Measurements from ENCODE around the gene OBP2A. TPM values are rescaled to one million over a fixed set of nuclear protein-coding genes. Genes with fewer than 3 reads are reported as not detected.

The OBP2A gene
- total RNA-seq, 4 donors from 2014 or later = not detected

- in situ Hi-C loops (cut with MboI; ENCODE audit: low pct_ligation_motif_present in 1 of 4, low pct_unique_long_range_greater_than_20kb in 1 of 4, low sequenced_read_pairs in 3 of 4) = no loop called here
- no peaks in the 10 kb centered on the region for H3K27me3 ChIP-seq
- no peaks in the 10 kb centered on the region for H3K36me3 ChIP-seq
- TF ChIP-seq POLR2A (IDR thresholded peaks at IDR 0.05) (no peak), EP300 (IDR thresholded peaks at IDR 0.05; ENCODE audit: low read depth) (no peak), POLR2AphosphoS5 (IDR thresholded peaks at IDR 0.05) (no peak)
- TF ChIP-seq, protein P1, sequence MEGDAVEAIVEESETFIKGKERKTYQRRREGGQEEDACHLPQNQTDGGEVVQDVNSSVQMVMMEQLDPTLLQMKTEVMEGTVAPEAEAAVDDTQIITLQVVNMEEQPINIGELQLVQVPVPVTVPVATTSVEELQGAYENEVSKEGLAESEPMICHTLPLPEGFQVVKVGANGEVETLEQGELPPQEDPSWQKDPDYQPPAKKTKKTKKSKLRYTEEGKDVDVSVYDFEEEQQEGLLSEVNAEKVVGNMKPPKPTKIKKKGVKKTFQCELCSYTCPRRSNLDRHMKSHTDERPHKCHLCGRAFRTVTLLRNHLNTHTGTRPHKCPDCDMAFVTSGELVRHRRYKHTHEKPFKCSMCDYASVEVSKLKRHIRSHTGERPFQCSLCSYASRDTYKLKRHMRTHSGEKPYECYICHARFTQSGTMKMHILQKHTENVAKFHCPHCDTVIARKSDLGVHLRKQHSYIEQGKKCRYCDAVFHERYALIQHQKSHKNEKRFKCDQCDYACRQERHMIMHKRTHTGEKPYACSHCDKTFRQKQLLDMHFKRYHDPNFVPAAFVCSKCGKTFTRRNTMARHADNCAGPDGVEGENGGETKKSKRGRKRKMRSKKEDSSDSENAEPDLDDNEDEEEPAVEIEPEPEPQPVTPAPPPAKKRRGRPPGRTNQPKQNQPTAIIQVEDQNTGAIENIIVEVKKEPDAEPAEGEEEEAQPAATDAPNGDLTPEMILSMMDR (IDR thresholded peaks at IDR 0.05) = no peak
- 20 to 28% methylated on average over 1 to 3 of the region's 5 CpGs for WGBS, 2 donors (ENCODE audit: low coverage in 1 of 2)
- H3K9me3 ChIP-seq = no peaks in the 10 kb centered on the region
- H3K4me1 ChIP-seq = no peaks in the 10 kb centered on the region
- no peak overlapping the region for H3K27ac ChIP-seq
- no peak for DNase-seq
- intact Hi-C loops (cut with DNase I; ENCODE audit: low total_unique reads) = no loop called here
- no peak overlapping the region for H3K4me3 ChIP-seq
Observed at GRCh38 chr9:135584371-135584770, 38.4 kb downstream of the OBP2A start.

- no peak for TF ChIP-seq POLR2A (IDR thresholded peaks at IDR 0.05)
- no peak for TF ChIP-seq EP300 (IDR thresholded peaks at IDR 0.05; ENCODE audit: low read depth)
- TF ChIP-seq, protein P1 (IDR thresholded peaks at IDR 0.05) = no peak
- no peak for TF ChIP-seq POLR2AphosphoS5 (IDR thresholded peaks at IDR 0.05)
- in situ Hi-C loops (cut with MboI; ENCODE audit: low pct_ligation_motif_present in 1 of 4, low pct_unique_long_range_greater_than_20kb in 1 of 4, low sequenced_read_pairs in 3 of 4) (no loop called here), intact Hi-C loops (cut with DNase I; ENCODE audit: low total_unique reads) (no loop called here)
- 60 to 62% methylated on average over 10 to 16 of the region's 16 CpGs for WGBS, 2 donors (ENCODE audit: low coverage in 1 of 2)
- Histone ChIP-seq H3K4me3 (no peak overlapping the region), H3K27me3 (no peaks in the 10 kb centered on the region), H3K9me3 (no peaks in the 10 kb centered on the region), H3K4me1 (no peaks in the 10 kb centered on the region), H3K36me3 (no peaks in the 10 kb centered on the region), H3K27ac (no peak overlapping the region)
- no peak for DNase-seq
Observed at GRCh38 chr9:135584934-135585333, 39.0 kb downstream of the OBP2A start.

DNA sequence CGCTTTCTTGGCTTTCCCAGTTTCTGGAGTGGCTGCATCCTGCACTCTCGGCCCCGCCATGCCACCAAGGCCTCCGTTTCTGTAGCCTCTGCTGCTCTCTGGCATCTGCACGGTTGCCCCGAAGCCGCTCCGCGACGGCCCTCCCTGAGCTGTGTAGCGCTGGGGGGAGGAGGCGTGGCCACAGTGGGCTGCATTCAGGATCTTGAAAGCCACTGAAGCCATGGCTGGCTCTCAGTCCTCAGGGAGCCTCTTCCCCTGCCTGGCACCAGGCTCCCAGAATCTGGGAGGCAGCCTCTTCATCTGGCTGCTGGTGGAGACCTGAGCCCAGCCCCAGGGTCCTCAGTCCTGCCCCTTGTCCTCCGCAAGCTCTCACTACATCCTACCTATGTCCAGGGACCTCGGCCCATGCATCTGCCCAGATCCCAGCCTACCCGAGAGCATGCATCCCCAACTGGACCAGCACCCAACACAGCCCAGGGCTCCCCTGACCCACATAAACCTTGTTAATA, 40.7 kb downstream of the OBP2A start:
- no peak overlapping the region for H3K27ac ChIP-seq
- no peaks in the 10 kb centered on the region for H3K9me3 ChIP-seq
- H3K27me3 ChIP-seq = peaks cover 2% of the 10 kb centered on the region
- no peaks in the 10 kb centered on the region for H3K4me1 ChIP-seq
- no peak for DNase-seq
- in situ Hi-C loops (cut with MboI; ENCODE audit: low pct_ligation_motif_present in 1 of 4, low pct_unique_long_range_greater_than_20kb in 1 of 4, low sequenced_read_pairs in 3 of 4) (no loop called here), intact Hi-C loops (cut with DNase I; ENCODE audit: low total_unique reads) (no loop called here)
- H3K4me3 ChIP-seq = no peak overlapping the region
- no peaks in the 10 kb centered on the region for H3K36me3 ChIP-seq
- WGBS, 2 donors (ENCODE audit: low coverage in 1 of 2) = 75% methylated on average over 15 of the region's 15 CpGs; no CpG with 5 or more reads in 1 of the 2 donors
- TF ChIP-seq POLR2AphosphoS5 (IDR thresholded peaks at IDR 0.05) (no peak), POLR2A (IDR thresholded peaks at IDR 0.05) (no peak), EP300 (IDR thresholded peaks at IDR 0.05; ENCODE audit: low read depth) (no peak)
- TF ChIP-seq, protein P1 (IDR thresholded peaks at IDR 0.05) = no peak

- no peak overlapping the region for H3K27ac ChIP-seq
- no peaks in the 10 kb centered on the region for H3K36me3 ChIP-seq
- H3K27me3 ChIP-seq = peaks cover 6% of the 10 kb centered on the region
- H3K9me3 ChIP-seq = no peaks in the 10 kb centered on the region
- DNase-seq = no peak
- no CpG with 5 or more reads among the region's 7 CpGs for WGBS, 2 donors (ENCODE audit: low coverage in 1 of 2)
- H3K4me1 ChIP-seq = no peaks in the 10 kb centered on the region
- TF ChIP-seq POLR2AphosphoS5 (IDR thresholded peaks at IDR 0.05) (no peak), POLR2A (IDR thresholded peaks at IDR 0.05) (no peak), EP300 (IDR thresholded peaks at IDR 0.05; ENCODE audit: low read depth) (no peak)
- TF ChIP-seq, protein P1 (IDR thresholded peaks at IDR 0.05) = no peak
- intact Hi-C loops (cut with DNase I; ENCODE audit: low total_unique reads) (no loop called here), in situ Hi-C loops (cut with MboI; ENCODE audit: low pct_ligation_motif_present in 1 of 4, low pct_unique_long_range_greater_than_20kb in 1 of 4, low sequenced_read_pairs in 3 of 4) (no loop called here)
- no peak overlapping the region for H3K4me3 ChIP-seq
Observed at GRCh38 chr9:135587658-135588057, 41.7 kb downstream of the OBP2A start.

All from transverse colon (tissue), 4 donors.